Esophagus muscularis mucosa (tissue), 4 donors: Measurements from ENCODE around the gene ITPR2. TPM values are rescaled to one million over a fixed set of nuclear protein-coding genes. Genes with fewer than 3 reads are reported as not detected.

ENCODE experiments used
- DNase-seq: peaks from one replicate; pipeline ENCODE4 v3.0.0-alpha.2; 2017; ENCODE audit errors: extremely low spot score
- H3K27ac ChIP-seq, 4 donors: fragments of 200-600 bp; sonication (generic); replicated peaks in 1 of 4; 1 replicate in 3 of 4; 2 replicates in 1 of 4; pipeline ENCODE4 v1.5.1; 2016 to 2019; ENCODE audit warnings: mild to moderate bottlenecking in 1 of 4
- H3K27me3 ChIP-seq, 4 donors: fragments of 200-600 bp; sonication (generic); one replicate each; pipeline versions ENCODE4 v1.5.1 to v1.6.0; 2016 to 2019
- H3K36me3 ChIP-seq, 4 donors: fragments of 200-600 bp; sonication (generic); one replicate each; pipeline ENCODE4 v1.5.1; 2016 to 2019
- H3K4me1 ChIP-seq, 4 donors: fragments of 200-600 bp; sonication (generic); one replicate each; pipeline ENCODE4 v1.5.1; 2016 to 2019
- H3K4me3 ChIP-seq, 4 donors: fragments of 200-600 bp; sonication (generic); 1 replicate in 2 of 4; 2 replicates in 2 of 4; pipeline ENCODE4 v1.5.1; 2016 to 2019; ENCODE audit warnings: mild to moderate bottlenecking in 4 of 4, moderate library complexity in 1 of 4
- H3K9me3 ChIP-seq, 4 donors: fragments of 200-600 bp; sonication (generic); 1 replicate in 3 of 4; 2 replicates in 1 of 4; pipeline ENCODE4 v1.5.1; 2016 to 2019
- CTCF ChIP-seq, 3 experiments: fragments of 200-600 bp in 2 of 3; fragments of 450-650 bp in 1 of 3; sonication (generic) in 2 of 3; IDR thresholded peaks; one replicate each; pipeline ENCODE4 v1.5.1; 2017 to 2019; ENCODE audit warnings: antibody characterized with exemption in 3 of 3, mild to moderate bottlenecking in 2 of 3, moderate library complexity in 1 of 3
- EP300 ChIP-seq: sonication (generic); formaldehyde crosslinking; IDR thresholded peaks from one replicate; pipeline ENCODE4 v1.6.1; 2017; ENCODE audit warnings: antibody characterized with exemption
- POLR2A ChIP-seq: fragments of 450-650 bp; IDR thresholded peaks from one replicate; pipeline ENCODE4 v1.6.1; 2017; ENCODE audit warnings: antibody characterized with exemption, moderate library complexity, mild to moderate bottlenecking, low read depth
- POLR2AphosphoS5 ChIP-seq, 2 donors: sonication (generic); formaldehyde crosslinking; IDR thresholded peaks; one replicate each; pipeline ENCODE4 v1.6.1; 2017; ENCODE audit warnings: antibody characterized with exemption in 2 of 2
- WGBS: methylation state at CpG from one replicate; pipeline ENCODE4 v1.1.5; 2018; 5-methylcytosine and 5-hydroxymethylcytosine counted together
- intact Hi-C: fragments of 100-400 bp; cut with DNase I; formaldehyde crosslinking; loops from one replicate; pipeline ENCODE4 v1.15.1; 2023
- total RNA-seq, 4 donors: library from RNA; depleted of rRNA; stranded (reverse); fragments of >200 nt; gene quantifications; one replicate each; pipeline versions ENCODE4 v1.1.0 to v1.2.1, GENCODE V29; 2016

Gene ITPR2
- total RNA-seq, 4 donors from 2014 or later: 23.7 to 26.6 (median 25.4) TPM

GRCh38 chr12:26798640-26799039 lies 34.4 kb downstream of the ITPR2 start:
- H3K27ac ChIP-seq: no peak overlapping the region
- no peaks in the 10 kb centered on the region for H3K27me3 ChIP-seq
- no peak overlapping the region for H3K4me3 ChIP-seq
- H3K9me3 ChIP-seq: no peaks in the 10 kb centered on the region
- TF ChIP-seq POLR2AphosphoS5 (IDR thresholded peaks at IDR 0.05) (no peak), POLR2A (no peak), EP300 (no peak), CTCF (IDR thresholded peaks at IDR 0.05) (no peak)
- peaks cover 3 to 20% (median 15%) of the 10 kb centered on the region in 4 donors for H3K4me1 ChIP-seq
- intact Hi-C loops: no loop called here
- no peaks in the 10 kb centered on the region for H3K36me3 ChIP-seq
- no peak for DNase-seq

GRCh38 chr12:26798023-26798422 lies 35.0 kb downstream of the ITPR2 start:
- no peak for DNase-seq
- Histone ChIP-seq H3K9me3 (no peaks in the 10 kb centered on the region), H3K4me3 (no peak overlapping the region), H3K4me1 (peaks cover 0 to 14% (median 11%) of the 10 kb centered on the region in 4 donors), H3K27me3 (no peaks in the 10 kb centered on the region), H3K27ac (peak overlapping the region in 2 of 4 donors; percentile 21 to 40), H3K36me3 (no peaks in the 10 kb centered on the region)
- intact Hi-C loops: no loop called here
- 16% methylated on average over 6 of the region's 6 CpGs for WGBS
- TF ChIP-seq POLR2AphosphoS5 (IDR thresholded peaks at IDR 0.05) (no peak), EP300 (no peak), CTCF (IDR thresholded peaks at IDR 0.05) (no peak), POLR2A (no peak)

GRCh38 chr12:26795910-26796309 lies 37.1 kb downstream of the ITPR2 start:
- H3K4me3 ChIP-seq: no peak overlapping the region
- H3K9me3 ChIP-seq: no peaks in the 10 kb centered on the region
- H3K27me3 ChIP-seq: no peaks in the 10 kb centered on the region
- intact Hi-C loops: no loop called here
- H3K4me1 ChIP-seq: peaks cover 0 to 28% (median 26%) of the 10 kb centered on the region in 4 donors
- no peak overlapping the region for H3K27ac ChIP-seq
- TF ChIP-seq POLR2A: no peak
- TF ChIP-seq POLR2AphosphoS5 (IDR thresholded peaks at IDR 0.05): no peak
- no peak for TF ChIP-seq EP300
- TF ChIP-seq CTCF (IDR thresholded peaks at IDR 0.05): no peak
- no peaks in the 10 kb centered on the region for H3K36me3 ChIP-seq
- 97% methylated on average over 3 of the region's 3 CpGs for whole genome bisulfite sequencing
- DNase-seq: no peak

GRCh38 chr12:26791301-26791791 lies 41.6 kb downstream of the ITPR2 start:
- intact Hi-C loops: no loop called here
- H3K4me3 ChIP-seq: no peak overlapping the region
- no peak for TF ChIP-seq CTCF (IDR thresholded peaks at IDR 0.05)
- no peak for TF ChIP-seq POLR2AphosphoS5 (IDR thresholded peaks at IDR 0.05)
- TF ChIP-seq POLR2A: no peak
- no peak for TF ChIP-seq EP300
- no peak for DNase-seq
- H3K27me3 ChIP-seq: no peaks in the 10 kb centered on the region
- H3K4me1 ChIP-seq: peaks cover 8 to 60% (median 58%) of the 10 kb centered on the region in 4 donors
- H3K27ac ChIP-seq: no peak overlapping the region
- H3K36me3 ChIP-seq: no peaks in the 10 kb centered on the region
- H3K9me3 ChIP-seq: no peaks in the 10 kb centered on the region

- Histone ChIP-seq H3K9me3 (no peaks in the 10 kb centered on the region), H3K36me3 (no peaks in the 10 kb centered on the region), H3K27me3 (no peaks in the 10 kb centered on the region), H3K4me3 (no peak overlapping the region), H3K27ac (peak overlapping the region in 1 of 4 donors; percentile 13), H3K4me1 (peaks cover 8 to 61% (median 59%) of the 10 kb centered on the region in 4 donors)
- no peak for TF ChIP-seq POLR2AphosphoS5 (IDR thresholded peaks at IDR 0.05)
- TF ChIP-seq CTCF (IDR thresholded peaks at IDR 0.05): no peak
- no peak for TF ChIP-seq EP300
- TF ChIP-seq POLR2A: no peak
- DNase-seq: no peak
- intact Hi-C loops: no loop called here
- WGBS: 44% methylated on average over 1 of the region's 1 CpG
Measured at GRCh38 chr12:26790645-26790994, 42.4 kb downstream of the ITPR2 start.
